HepG2 (cell line): ENCODE results near the gene MAB21L4. TPM values are rescaled to one million over a fixed set of nuclear protein-coding genes. Genes with fewer than 3 reads are reported as not detected.

ENCODE experiments used
- ATM ChIP-seq: fragments of 450-650 bp; IDR thresholded peaks from 2 replicates; pipeline ENCODE4 v1.7.1; 2017; ENCODE audit warnings: mild to moderate bottlenecking, borderline replicate concordance
- ELF1 ChIP-seq: sonication (generic); formaldehyde crosslinking; IDR thresholded peaks from 2 replicates; pipeline ENCODE4 v1.4.0; 2020; ENCODE audit warnings: missing genetic modification reagents
- MYC ChIP-seq: sonication (generic); formaldehyde crosslinking; IDR thresholded peaks from 2 replicates; pipeline ENCODE4 v1.9.0; 2021; ENCODE audit warnings: missing genetic modification reagents, borderline replicate concordance
- PCBP2 ChIP-seq: fragments of 200-400 bp; formaldehyde crosslinking; optimal IDR thresholded peaks from 2 replicates; pipeline ENCODE3; 2018; ENCODE audit warnings: low read length, low read depth; ENCODE audit not compliant: poor library complexity, severe bottlenecking
- RAD21 ChIP-seq: fragments of 450-650 bp; formaldehyde crosslinking; IDR thresholded peaks from 2 replicates; pipeline ENCODE4 v1.5.0; 2020; ENCODE audit warnings: mild to moderate bottlenecking
- ZNF766 ChIP-seq: sonication (generic); formaldehyde crosslinking; IDR thresholded peaks from 2 replicates; pipeline ENCODE4 v1.5.0; 2020; ENCODE audit warnings: missing genetic modification reagents, borderline replicate concordance
- polyA plus RNA-seq, 8 experiments: library from polyadenylated mRNA; depleted of rRNA in 3 of 8; stranded (reverse) in 7 of 8; unstranded in 1 of 8; fragments of >200 nt; fragmentation: Illumina TruSeq in 4 of 8; extraction: Trizol in 4 of 8; gene quantifications; 2 replicates each; pipeline versions ENCODE4 v1.2.1 to v1.2.3, GENCODE V29; 2011 to 2016; ENCODE audit warnings: low read depth in 4 of 8, missing spikeins in 1 of 8, mixed read lengths in 1 of 8; ENCODE audit not compliant: insufficient read depth in 1 of 8
- total RNA-seq, 5 experiments: library from RNA; depleted of rRNA; stranded (reverse); fragments of >200 nt; fragmentation: Illumina TruSeq; extraction: Trizol; gene quantifications; 2 replicates each; pipeline ENCODE4 v1.2.3, GENCODE V29; 2016; ENCODE audit warnings: low read depth in 1 of 5
- TF ChIP-seq, protein P1 (sequence below): sonication (generic); formaldehyde crosslinking; IDR thresholded peaks from 2 replicates; pipeline ENCODE4 v1.9.0; 2021; ENCODE audit warnings: missing genetic modification reagents, borderline replicate concordance
- TF ChIP-seq, protein P2 (sequence below): IDR thresholded peaks from 2 replicates; pipeline ENCODE4 v1.6.1; 2018; ENCODE audit warnings: missing genetic modification reagents
- TF ChIP-seq, protein P3 (sequence below): sonication (generic); formaldehyde crosslinking; IDR thresholded peaks from 2 replicates; pipeline ENCODE4 v1.8.0; 2022; ENCODE audit warnings: missing genetic modification reagents, mild to moderate bottlenecking, borderline replicate concordance
- TF ChIP-seq, protein P4 (sequence below): sonication (generic); formaldehyde crosslinking; IDR thresholded peaks from 2 replicates; pipeline ENCODE4 v1.4.0; 2020; ENCODE audit warnings: missing genetic modification reagents
- TF ChIP-seq, protein P5 (sequence below): sonication (generic); formaldehyde crosslinking; IDR thresholded peaks from 2 replicates; pipeline ENCODE4 v1.8.1; 2023; ENCODE audit warnings: missing genetic modification reagents, mild to moderate bottlenecking, borderline replicate concordance
- TF ChIP-seq, protein P6 (sequence below): sonication (generic); formaldehyde crosslinking; IDR thresholded peaks from 2 replicates; pipeline ENCODE4 v1.4.0; 2020; ENCODE audit warnings: missing genetic modification reagents

MAB21L4 gene
- total and polyA plus RNA-seq, 2 of the 13 experiments (the other 11 are each of a cell fraction or from before 2014, with no cell fraction given) = 3.0 to 14.0 TPM

DNA sequence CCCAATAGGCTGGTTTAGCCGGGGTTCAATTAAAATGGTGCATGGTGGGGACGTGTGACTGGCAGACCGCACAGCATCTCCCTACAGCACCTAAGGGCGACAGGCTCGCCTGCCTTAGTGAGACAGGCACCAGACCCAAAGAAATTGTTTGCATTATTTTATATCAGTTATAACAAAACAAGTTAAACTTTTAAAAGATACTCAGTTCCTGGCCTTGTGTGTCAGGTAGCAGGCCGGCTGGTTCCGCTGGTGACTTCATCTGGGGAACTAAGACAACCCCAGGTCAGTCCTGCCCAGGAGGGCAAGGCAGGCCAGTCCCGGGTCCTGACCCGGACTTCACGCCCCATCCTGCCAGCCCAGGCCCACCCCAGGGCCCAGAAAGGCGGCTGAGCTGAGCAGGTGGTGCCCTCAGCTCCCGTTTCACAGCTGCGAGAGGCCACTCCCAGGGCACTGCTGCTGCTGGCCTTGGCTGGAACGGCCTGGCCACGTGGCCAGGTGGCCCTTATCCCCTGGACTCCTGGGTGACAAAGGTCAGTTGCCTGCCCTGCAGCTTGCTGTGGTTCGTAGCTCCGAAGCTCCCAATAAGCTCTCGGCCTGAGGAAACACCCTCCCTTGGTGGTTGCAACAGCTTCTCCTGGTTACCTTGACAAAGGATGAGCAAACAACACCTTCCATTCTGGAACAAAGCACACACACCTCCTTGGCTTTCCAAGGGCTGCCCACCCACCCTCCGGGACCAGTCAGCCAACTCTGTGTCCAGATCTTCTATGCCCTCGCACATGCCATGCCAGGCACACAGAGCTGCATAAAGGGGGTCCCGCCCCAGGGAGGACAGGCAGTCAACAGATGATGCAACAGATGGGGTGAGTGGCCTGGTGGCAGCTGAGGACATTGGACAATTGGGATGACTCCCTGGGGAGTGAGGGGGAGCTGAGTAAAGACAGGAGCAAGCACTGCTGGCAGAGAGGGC lies 38.6 kb downstream of the MAB21L4 start (continued):
- TF ChIP-seq, protein P1, sequence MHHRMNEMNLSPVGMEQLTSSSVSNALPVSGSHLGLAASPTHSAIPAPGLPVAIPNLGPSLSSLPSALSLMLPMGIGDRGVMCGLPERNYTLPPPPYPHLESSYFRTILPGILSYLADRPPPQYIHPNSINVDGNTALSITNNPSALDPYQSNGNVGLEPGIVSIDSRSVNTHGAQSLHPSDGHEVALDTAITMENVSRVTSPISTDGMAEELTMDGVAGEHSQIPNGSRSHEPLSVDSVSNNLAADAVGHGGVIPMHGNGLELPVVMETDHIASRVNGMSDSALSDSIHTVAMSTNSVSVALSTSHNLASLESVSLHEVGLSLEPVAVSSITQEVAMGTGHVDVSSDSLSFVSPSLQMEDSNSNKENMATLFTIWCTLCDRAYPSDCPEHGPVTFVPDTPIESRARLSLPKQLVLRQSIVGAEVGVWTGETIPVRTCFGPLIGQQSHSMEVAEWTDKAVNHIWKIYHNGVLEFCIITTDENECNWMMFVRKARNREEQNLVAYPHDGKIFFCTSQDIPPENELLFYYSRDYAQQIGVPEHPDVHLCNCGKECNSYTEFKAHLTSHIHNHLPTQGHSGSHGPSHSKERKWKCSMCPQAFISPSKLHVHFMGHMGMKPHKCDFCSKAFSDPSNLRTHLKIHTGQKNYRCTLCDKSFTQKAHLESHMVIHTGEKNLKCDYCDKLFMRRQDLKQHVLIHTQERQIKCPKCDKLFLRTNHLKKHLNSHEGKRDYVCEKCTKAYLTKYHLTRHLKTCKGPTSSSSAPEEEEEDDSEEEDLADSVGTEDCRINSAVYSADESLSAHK = no peak
- TF ChIP-seq PCBP2 (no peak), RAD21 (CRISPR knock-in tag) (no peak; the same call in 1 of the 2 replicates), ATM (no peak), ELF1 (CRISPR knock-in tag) (peak; percentile 33; the same call in 1 of the 2 replicates), MYC (CRISPR knock-in tag) (peak; percentile 100), ZNF766 (CRISPR knock-in tag) (no peak)
- TF ChIP-seq, protein P2, sequence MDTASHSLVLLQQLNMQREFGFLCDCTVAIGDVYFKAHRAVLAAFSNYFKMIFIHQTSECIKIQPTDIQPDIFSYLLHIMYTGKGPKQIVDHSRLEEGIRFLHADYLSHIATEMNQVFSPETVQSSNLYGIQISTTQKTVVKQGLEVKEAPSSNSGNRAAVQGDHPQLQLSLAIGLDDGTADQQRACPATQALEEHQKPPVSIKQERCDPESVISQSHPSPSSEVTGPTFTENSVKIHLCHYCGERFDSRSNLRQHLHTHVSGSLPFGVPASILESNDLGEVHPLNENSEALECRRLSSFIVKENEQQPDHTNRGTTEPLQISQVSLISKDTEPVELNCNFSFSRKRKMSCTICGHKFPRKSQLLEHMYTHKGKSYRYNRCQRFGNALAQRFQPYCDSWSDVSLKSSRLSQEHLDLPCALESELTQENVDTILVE (CRISPR knock-in tag) = peak; percentile 81
- TF ChIP-seq, protein P3, sequence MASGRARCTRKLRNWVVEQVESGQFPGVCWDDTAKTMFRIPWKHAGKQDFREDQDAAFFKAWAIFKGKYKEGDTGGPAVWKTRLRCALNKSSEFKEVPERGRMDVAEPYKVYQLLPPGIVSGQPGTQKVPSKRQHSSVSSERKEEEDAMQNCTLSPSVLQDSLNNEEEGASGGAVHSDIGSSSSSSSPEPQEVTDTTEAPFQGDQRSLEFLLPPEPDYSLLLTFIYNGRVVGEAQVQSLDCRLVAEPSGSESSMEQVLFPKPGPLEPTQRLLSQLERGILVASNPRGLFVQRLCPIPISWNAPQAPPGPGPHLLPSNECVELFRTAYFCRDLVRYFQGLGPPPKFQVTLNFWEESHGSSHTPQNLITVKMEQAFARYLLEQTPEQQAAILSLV (CRISPR knock-in tag) = peak; percentile 86
- TF ChIP-seq, protein P4, sequence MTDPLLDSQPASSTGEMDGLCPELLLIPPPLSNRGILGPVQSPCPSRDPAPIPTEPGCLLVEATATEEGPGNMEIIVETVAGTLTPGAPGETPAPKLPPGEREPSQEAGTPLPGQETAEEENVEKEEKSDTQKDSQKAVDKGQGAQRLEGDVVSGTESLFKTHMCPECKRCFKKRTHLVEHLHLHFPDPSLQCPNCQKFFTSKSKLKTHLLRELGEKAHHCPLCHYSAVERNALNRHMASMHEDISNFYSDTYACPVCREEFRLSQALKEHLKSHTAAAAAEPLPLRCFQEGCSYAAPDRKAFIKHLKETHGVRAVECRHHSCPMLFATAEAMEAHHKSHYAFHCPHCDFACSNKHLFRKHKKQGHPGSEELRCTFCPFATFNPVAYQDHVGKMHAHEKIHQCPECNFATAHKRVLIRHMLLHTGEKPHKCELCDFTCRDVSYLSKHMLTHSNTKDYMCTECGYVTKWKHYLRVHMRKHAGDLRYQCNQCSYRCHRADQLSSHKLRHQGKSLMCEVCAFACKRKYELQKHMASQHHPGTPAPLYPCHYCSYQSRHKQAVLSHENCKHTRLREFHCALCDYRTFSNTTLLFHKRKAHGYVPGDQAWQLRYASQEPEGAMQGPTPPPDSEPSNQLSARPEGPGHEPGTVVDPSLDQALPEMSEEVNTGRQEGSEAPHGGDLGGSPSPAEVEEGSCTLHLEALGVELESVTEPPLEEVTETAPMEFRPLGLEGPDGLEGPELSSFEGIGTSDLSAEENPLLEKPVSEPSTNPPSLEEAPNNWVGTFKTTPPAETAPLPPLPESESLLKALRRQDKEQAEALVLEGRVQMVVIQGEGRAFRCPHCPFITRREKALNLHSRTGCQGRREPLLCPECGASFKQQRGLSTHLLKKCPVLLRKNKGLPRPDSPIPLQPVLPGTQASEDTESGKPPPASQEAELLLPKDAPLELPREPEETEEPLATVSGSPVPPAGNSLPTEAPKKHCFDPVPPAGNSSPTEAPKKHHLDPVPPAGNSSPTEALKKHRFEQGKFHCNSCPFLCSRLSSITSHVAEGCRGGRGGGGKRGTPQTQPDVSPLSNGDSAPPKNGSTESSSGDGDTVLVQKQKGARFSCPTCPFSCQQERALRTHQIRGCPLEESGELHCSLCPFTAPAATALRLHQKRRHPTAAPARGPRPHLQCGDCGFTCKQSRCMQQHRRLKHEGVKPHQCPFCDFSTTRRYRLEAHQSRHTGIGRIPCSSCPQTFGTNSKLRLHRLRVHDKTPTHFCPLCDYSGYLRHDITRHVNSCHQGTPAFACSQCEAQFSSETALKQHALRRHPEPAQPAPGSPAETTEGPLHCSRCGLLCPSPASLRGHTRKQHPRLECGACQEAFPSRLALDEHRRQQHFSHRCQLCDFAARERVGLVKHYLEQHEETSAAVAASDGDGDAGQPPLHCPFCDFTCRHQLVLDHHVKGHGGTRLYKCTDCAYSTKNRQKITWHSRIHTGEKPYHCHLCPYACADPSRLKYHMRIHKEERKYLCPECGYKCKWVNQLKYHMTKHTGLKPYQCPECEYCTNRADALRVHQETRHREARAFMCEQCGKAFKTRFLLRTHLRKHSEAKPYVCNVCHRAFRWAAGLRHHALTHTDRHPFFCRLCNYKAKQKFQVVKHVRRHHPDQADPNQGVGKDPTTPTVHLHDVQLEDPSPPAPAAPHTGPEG (CRISPR knock-in tag) = 0 out of 2 replicates have a peak, but pooled peaks have one; percentile 70
- TF ChIP-seq, protein P5, sequence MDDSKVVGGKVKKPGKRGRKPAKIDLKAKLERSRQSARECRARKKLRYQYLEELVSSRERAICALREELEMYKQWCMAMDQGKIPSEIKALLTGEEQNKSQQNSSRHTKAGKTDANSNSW = peak; percentile 65; the same call in 1 of the 2 replicates
- TF ChIP-seq, protein P6, sequence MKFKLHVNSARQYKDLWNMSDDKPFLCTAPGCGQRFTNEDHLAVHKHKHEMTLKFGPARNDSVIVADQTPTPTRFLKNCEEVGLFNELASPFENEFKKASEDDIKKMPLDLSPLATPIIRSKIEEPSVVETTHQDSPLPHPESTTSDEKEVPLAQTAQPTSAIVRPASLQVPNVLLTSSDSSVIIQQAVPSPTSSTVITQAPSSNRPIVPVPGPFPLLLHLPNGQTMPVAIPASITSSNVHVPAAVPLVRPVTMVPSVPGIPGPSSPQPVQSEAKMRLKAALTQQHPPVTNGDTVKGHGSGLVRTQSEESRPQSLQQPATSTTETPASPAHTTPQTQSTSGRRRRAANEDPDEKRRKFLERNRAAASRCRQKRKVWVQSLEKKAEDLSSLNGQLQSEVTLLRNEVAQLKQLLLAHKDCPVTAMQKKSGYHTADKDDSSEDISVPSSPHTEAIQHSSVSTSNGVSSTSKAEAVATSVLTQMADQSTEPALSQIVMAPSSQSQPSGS (CRISPR knock-in tag) = peak; percentile 87
